ENCODE results near the gene SUPT6H. TPM values are rescaled to one million over a fixed set of nuclear protein-coding genes. Genes with fewer than 3 reads are reported as not detected.

The SUPT6H gene
- total RNA-seq, 1 donor from 2014 or later = 91.2 TPM

GRCh38 chr17:28745786-28746411 lies 83.9 kb downstream of the SUPT6H start:
- DNase-seq (ENCODE audit: extremely low spot score, unreplicated experiment) = no peak
- no peak for TF ChIP-seq CTCF (IDR thresholded peaks at IDR 0.05)
- H3K9me3 Mint-ChIP-seq (ENCODE audit: unreplicated experiment) = no peaks in the 10 kb centered on the region
- peaks cover 9% of the 10 kb centered on the region for H3K36me3 Mint-ChIP-seq (ENCODE audit: unreplicated experiment)
- peak overlapping the region; percentile 89 for H3K27ac Mint-ChIP-seq (ENCODE audit: unreplicated experiment)
- H3K27me3 Mint-ChIP-seq (ENCODE audit: unreplicated experiment) = no peaks in the 10 kb centered on the region
- peak overlapping the region; percentile 89 for H3K4me3 Mint-ChIP-seq (ENCODE audit: unreplicated experiment)
- H3K4me1 Mint-ChIP-seq (ENCODE audit: unreplicated experiment) = peaks cover 39% of the 10 kb centered on the region

DNA sequence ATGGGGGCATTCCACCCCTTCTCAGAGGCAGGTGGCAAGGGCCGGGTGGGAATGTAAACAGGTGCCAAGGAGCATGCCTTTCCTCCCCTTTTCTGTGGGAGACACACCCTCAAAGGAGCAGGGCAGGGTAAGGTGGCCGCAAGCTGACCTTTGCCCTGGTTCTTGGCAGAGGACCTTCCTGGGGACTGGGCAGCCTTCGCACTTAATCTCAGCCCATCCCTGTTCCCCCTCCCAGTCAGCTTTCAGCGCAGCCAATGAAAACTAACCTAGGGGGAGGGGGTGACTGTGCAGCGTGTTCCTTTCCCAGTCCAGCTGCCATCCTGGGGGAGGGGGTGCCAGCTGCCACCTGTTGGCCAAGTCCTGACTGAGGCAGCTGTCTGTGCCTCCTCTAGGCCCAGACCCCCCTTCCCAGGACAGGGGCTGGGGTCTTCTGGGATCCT lies 84.6 kb downstream of the SUPT6H start:
- TF ChIP-seq CTCF (IDR thresholded peaks at IDR 0.05) = no peak
- H3K4me3 Mint-ChIP-seq (ENCODE audit: unreplicated experiment) = peak overlapping the region; percentile 89
- no peaks in the 10 kb centered on the region for H3K9me3 Mint-ChIP-seq (ENCODE audit: unreplicated experiment)
- peaks cover 37% of the 10 kb centered on the region for H3K4me1 Mint-ChIP-seq (ENCODE audit: unreplicated experiment)
- no peaks in the 10 kb centered on the region for H3K27me3 Mint-ChIP-seq (ENCODE audit: unreplicated experiment)
- DNase-seq (ENCODE audit: extremely low spot score, unreplicated experiment) = no peak
- peaks cover 9% of the 10 kb centered on the region for H3K36me3 Mint-ChIP-seq (ENCODE audit: unreplicated experiment)
- peak overlapping the region; percentile 89 for H3K27ac Mint-ChIP-seq (ENCODE audit: unreplicated experiment)

- no peak overlapping the region for H3K27ac Mint-ChIP-seq (ENCODE audit: unreplicated experiment)
- no peaks in the 10 kb centered on the region for H3K27me3 Mint-ChIP-seq (ENCODE audit: unreplicated experiment)
- H3K4me1 Mint-ChIP-seq (ENCODE audit: unreplicated experiment) = peaks cover 34% of the 10 kb centered on the region
- peaks cover 9% of the 10 kb centered on the region for H3K36me3 Mint-ChIP-seq (ENCODE audit: unreplicated experiment)
- no peak for TF ChIP-seq CTCF (IDR thresholded peaks at IDR 0.05)
- H3K4me3 Mint-ChIP-seq (ENCODE audit: unreplicated experiment) = no peak overlapping the region
- H3K9me3 Mint-ChIP-seq (ENCODE audit: unreplicated experiment) = no peaks in the 10 kb centered on the region
- no peak for DNase-seq (ENCODE audit: extremely low spot score, unreplicated experiment)
Measured at GRCh38 chr17:28747051-28747691, 85.2 kb downstream of the SUPT6H start.

DNA sequence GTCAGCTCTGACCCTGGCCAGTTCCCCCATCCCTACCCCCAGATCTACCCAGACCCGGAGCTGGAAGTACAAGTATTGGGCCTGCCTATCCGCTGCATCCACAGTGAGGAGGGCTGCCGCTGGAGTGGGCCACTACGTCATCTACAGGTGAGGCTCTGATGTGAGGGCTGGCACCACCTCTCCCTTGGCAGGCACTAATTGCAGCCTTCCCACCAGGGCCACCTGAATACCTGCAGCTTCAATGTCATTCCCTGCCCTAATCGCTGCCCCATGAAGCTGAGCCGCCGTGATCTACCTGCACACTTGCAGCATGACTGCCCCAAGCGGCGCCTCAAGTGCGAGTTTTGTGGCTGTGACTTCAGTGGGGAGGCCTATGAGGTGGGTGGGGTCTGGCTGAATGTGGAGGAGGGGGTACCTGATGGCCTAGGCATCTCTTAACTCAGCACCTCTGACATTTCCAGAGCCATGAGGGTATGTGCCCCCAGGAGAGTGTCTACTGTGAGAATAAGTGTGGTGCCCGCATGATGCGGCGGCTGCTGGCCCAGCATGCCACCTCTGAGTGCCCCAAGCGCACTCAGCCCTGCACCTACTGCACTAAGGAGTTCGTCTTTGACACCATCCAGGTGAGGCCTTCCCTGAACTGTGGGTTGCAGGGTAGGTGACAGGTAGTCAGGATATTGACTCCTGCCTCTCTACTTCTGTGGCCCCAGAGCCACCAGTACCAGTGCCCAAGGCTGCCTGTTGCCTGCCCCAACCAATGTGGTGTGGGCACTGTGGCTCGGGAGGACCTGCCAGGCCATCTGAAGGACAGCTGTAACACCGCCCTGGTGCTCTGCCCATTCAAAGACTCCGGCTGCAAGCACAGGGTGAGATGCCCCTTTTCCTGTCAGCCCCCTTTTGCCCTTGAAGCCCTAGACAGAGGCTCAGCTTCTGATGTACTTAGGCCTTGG lies 86.1 kb downstream of the SUPT6H start:
- no peaks in the 10 kb centered on the region for H3K27me3 Mint-ChIP-seq (ENCODE audit: unreplicated experiment)
- peaks cover 11% of the 10 kb centered on the region for H3K36me3 Mint-ChIP-seq (ENCODE audit: unreplicated experiment)
- peaks cover 26% of the 10 kb centered on the region for H3K4me1 Mint-ChIP-seq (ENCODE audit: unreplicated experiment)
- no peak overlapping the region for H3K27ac Mint-ChIP-seq (ENCODE audit: unreplicated experiment)
- H3K9me3 Mint-ChIP-seq (ENCODE audit: unreplicated experiment) = no peaks in the 10 kb centered on the region
- TF ChIP-seq CTCF (IDR thresholded peaks at IDR 0.05) = no peak
- DNase-seq (ENCODE audit: extremely low spot score, unreplicated experiment) = no peak
- H3K4me3 Mint-ChIP-seq (ENCODE audit: unreplicated experiment) = no peak overlapping the region
